Neutrophil (primary cell): ENCODE measurements around the gene DNMT3A.

ENCODE experiments used
- H3K27ac ChIP-seq: fragments of 200-600 bp; sonication (generic); 2 replicates; pipeline ENCODE4 v1.5.1; 2016; ENCODE audit warnings: mild to moderate bottlenecking, moderate library complexity
- H3K27me3 ChIP-seq: fragments of 200-600 bp; sonication (generic); 2 replicates; pipeline ENCODE4 v1.6.0; 2016; ENCODE audit warnings: mild to moderate bottlenecking
- H3K36me3 ChIP-seq: fragments of 200-600 bp; sonication (generic); 2 replicates; pipeline ENCODE4 v1.5.1; 2017
- H3K4me1 ChIP-seq, 2 experiments: fragments of 200-600 bp in 1 of 2; sonication (generic) in 1 of 2; 1 replicate in 1 of 2; 2 replicates in 1 of 2; pipeline versions ENCODE4 v1.5.1 to v1.6.1; 2013 to 2016; ENCODE audit warnings: low read depth in 1 of 2, low read length in 1 of 2, mild to moderate bottlenecking in 1 of 2, moderate library complexity in 1 of 2; ENCODE audit not compliant: control insufficient read depth in 1 of 2, insufficient read depth in 1 of 2
- H3K4me3 ChIP-seq, 2 experiments: fragments of 200-600 bp in 1 of 2; sonication (generic) in 1 of 2; 1 replicate in 1 of 2; 2 replicates in 1 of 2; pipeline ENCODE4 v1.5.1; 2013 to 2016; ENCODE audit warnings: low read depth in 1 of 2, low read length in 1 of 2, mild to moderate bottlenecking in 1 of 2, moderate library complexity in 1 of 2
- H3K9me3 ChIP-seq: fragments of 200-600 bp; sonication (generic); 2 replicates; pipeline ENCODE4 v1.5.1; 2016
- TF ChIP-seq, protein P1 (sequence below): fragments of 200-600 bp; sonication (generic); IDR thresholded peaks from 2 replicates; pipeline ENCODE4 v1.5.1; 2016; ENCODE audit warnings: antibody characterized with exemption

DNMT3A gene

GRCh38 chr2:25354116-25354515 lies 12.4 kb upstream of the DNMT3A start:
- H3K9me3 ChIP-seq, result no peaks in the 10 kb centered on the region
- no peak overlapping the region for H3K27ac ChIP-seq
- peaks cover 3 to 9% of the 10 kb centered on the region in 2 experiments for H3K4me1 ChIP-seq
- no peak overlapping the region for H3K4me3 ChIP-seq
- TF ChIP-seq, protein P1, sequence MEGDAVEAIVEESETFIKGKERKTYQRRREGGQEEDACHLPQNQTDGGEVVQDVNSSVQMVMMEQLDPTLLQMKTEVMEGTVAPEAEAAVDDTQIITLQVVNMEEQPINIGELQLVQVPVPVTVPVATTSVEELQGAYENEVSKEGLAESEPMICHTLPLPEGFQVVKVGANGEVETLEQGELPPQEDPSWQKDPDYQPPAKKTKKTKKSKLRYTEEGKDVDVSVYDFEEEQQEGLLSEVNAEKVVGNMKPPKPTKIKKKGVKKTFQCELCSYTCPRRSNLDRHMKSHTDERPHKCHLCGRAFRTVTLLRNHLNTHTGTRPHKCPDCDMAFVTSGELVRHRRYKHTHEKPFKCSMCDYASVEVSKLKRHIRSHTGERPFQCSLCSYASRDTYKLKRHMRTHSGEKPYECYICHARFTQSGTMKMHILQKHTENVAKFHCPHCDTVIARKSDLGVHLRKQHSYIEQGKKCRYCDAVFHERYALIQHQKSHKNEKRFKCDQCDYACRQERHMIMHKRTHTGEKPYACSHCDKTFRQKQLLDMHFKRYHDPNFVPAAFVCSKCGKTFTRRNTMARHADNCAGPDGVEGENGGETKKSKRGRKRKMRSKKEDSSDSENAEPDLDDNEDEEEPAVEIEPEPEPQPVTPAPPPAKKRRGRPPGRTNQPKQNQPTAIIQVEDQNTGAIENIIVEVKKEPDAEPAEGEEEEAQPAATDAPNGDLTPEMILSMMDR, result no peak
- H3K36me3 ChIP-seq, result no peaks in the 10 kb centered on the region
- peaks cover 11% of the 10 kb centered on the region for H3K27me3 ChIP-seq

GRCh38 chr2:25349397-25349796 lies 7.7 kb upstream of the DNMT3A start:
- no peak overlapping the region for H3K27ac ChIP-seq
- H3K4me1 ChIP-seq, result peaks cover 3 to 9% of the 10 kb centered on the region in 2 experiments
- no peak overlapping the region for H3K4me3 ChIP-seq
- peaks cover 12% of the 10 kb centered on the region for H3K27me3 ChIP-seq
- TF ChIP-seq, protein P1, result no peak
- H3K36me3 ChIP-seq, result no peaks in the 10 kb centered on the region
- no peaks in the 10 kb centered on the region for H3K9me3 ChIP-seq

- Histone ChIP-seq H3K27ac (no peak overlapping the region), H3K9me3 (no peaks in the 10 kb centered on the region), H3K36me3 (no peaks in the 10 kb centered on the region), H3K4me3 (no peak overlapping the region), H3K4me1 (peaks cover 3 to 9% of the 10 kb centered on the region in 2 experiments), H3K27me3 (peaks cover 27% of the 10 kb centered on the region)
- TF ChIP-seq, protein P1, result no peak
These were observed 6.1 kb upstream of the DNMT3A start for GRCh38 chr2:25347846-25348245.

- H3K27ac ChIP-seq, result no peak overlapping the region
- H3K36me3 ChIP-seq, result no peaks in the 10 kb centered on the region
- H3K4me3 ChIP-seq, result no peak overlapping the region
- H3K9me3 ChIP-seq, result no peaks in the 10 kb centered on the region
- H3K4me1 ChIP-seq, result peaks cover 7 to 14% of the 10 kb centered on the region in 2 experiments
- TF ChIP-seq, protein P1, result no peak
- peaks cover 33% of the 10 kb centered on the region for H3K27me3 ChIP-seq
These were observed 5.6 kb upstream of the DNMT3A start for GRCh38 chr2:25347205-25347815.

- H3K4me3 ChIP-seq, result no peak overlapping the region
- H3K27me3 ChIP-seq, result peaks cover 36% of the 10 kb centered on the region
These were observed 1.6 kb upstream of the DNMT3A start for GRCh38 chr2:25343187-25343825.

More at GRCh38 chr2:25343187-25343825, 1.6 kb upstream of the DNMT3A start:
- H3K9me3 ChIP-seq, result no peaks in the 10 kb centered on the region
- H3K36me3 ChIP-seq, result no peaks in the 10 kb centered on the region
- TF ChIP-seq, protein P1, result no peak
- no peak overlapping the region for H3K27ac ChIP-seq
- H3K4me1 ChIP-seq, result peaks cover 8 to 20% of the 10 kb centered on the region in 2 experiments
